Spleen (tissue), 11 donors: ENCODE data around the gene TXNDC15. TPM values are rescaled to one million over a fixed set of nuclear protein-coding genes. Genes with fewer than 3 reads are reported as not detected.

Source experiments
- DNase-seq: peaks from one replicate; pipeline ENCODE4 v3.0.0-alpha.2; 2020
- H3K27ac ChIP-seq, 8 donors: fragments of 200-600 bp; sonication (generic) in 7 of 8; 1 replicate in 4 of 8; 2 replicates in 4 of 8; pipeline versions ENCODE4 v1.5.0 to v1.8.0; 2016 to 2021; ENCODE audit warnings: inconsistent platforms in 4 of 8, mild to moderate bottlenecking in 4 of 8, moderate library complexity in 1 of 8
- H3K27me3 ChIP-seq, 7 donors: fragments of 200-600 bp; sonication (generic) in 6 of 7; replicated peaks in 1 of 7; 1 replicate in 4 of 7; 2 replicates in 3 of 7; pipeline versions ENCODE4 v1.5.0 to v1.8.0; 2016 to 2021; ENCODE audit warnings: inconsistent platforms in 3 of 7, mild to moderate bottlenecking in 1 of 7
- H3K36me3 ChIP-seq, 6 donors: fragments of 200-600 bp; sonication (generic) in 5 of 6; 1 replicate in 4 of 6; 2 replicates in 2 of 6; pipeline versions ENCODE4 v1.5.0 to v1.8.0; 2016 to 2021; ENCODE audit warnings: inconsistent platforms in 2 of 6
- H3K4me1 ChIP-seq, 6 donors: fragments of 200-600 bp; sonication (generic) in 5 of 6; 1 replicate in 3 of 6; 2 replicates in 3 of 6; pipeline versions ENCODE4 v1.5.0 to v1.8.0; 2016 to 2021; ENCODE audit warnings: inconsistent platforms in 3 of 6
- H3K4me3 ChIP-seq, 8 donors: fragments of 200-600 bp; sonication (generic) in 7 of 8; 1 replicate in 4 of 8; 2 replicates in 4 of 8; pipeline versions ENCODE4 v1.5.0 to v1.8.0; 2016 to 2021; ENCODE audit warnings: inconsistent platforms in 4 of 8, mild to moderate bottlenecking in 4 of 8, moderate library complexity in 2 of 8
- H3K9me3 ChIP-seq, 8 donors: fragments of 200-600 bp; sonication (generic) in 7 of 8; 1 replicate in 4 of 8; 2 replicates in 4 of 8; pipeline versions ENCODE4 v1.5.0 to v1.8.0; 2016 to 2021; ENCODE audit warnings: inconsistent platforms in 4 of 8
- CTCF ChIP-seq, 11 experiments: fragments of 200-600 bp in 7 of 11; fragments of 450-650 bp in 4 of 11; sonication (generic) in 4 of 11; IDR thresholded peaks in 8 of 11; conservative IDR thresholded peaks in 3 of 11; 1 replicate in 7 of 11; 2 replicates in 4 of 11; pipeline versions ENCODE4 v1.4.0 to v1.8.0; 2016 to 2021; ENCODE audit warnings: antibody characterized with exemption in 11 of 11, inconsistent platforms in 4 of 11, mild to moderate bottlenecking in 1 of 11
- POLR2A ChIP-seq, 3 donors: fragments of 450-650 bp; IDR thresholded peaks; one replicate each; pipeline ENCODE4 v1.5.1; 2017; ENCODE audit warnings: antibody characterized with exemption in 3 of 3, mild to moderate bottlenecking in 1 of 3
- POLR2AphosphoS5 ChIP-seq, 3 donors: sonication (generic); formaldehyde crosslinking; IDR thresholded peaks; one replicate each; pipeline ENCODE4 v1.5.1; 2017; ENCODE audit warnings: antibody characterized with exemption in 3 of 3
- WGBS, 5 donors: extraction: QIAGEN DNeasy Blood & Tissue Kit in 3 of 5; methylation state at CpG; one replicate each; pipeline versions ENCODE4 v1.1.5 to v1.1.7; 2013 to 2018; 5-methylcytosine and 5-hydroxymethylcytosine counted together
- intact Hi-C: fragments of 100-400 bp; cut with DNase I; formaldehyde crosslinking; loops from one replicate; pipeline ENCODE4 v1.15.0; 2023; ENCODE audit warnings: low total_unique reads
- polyA plus RNA-seq, 3 donors: library from polyadenylated mRNA; stranded (reverse); fragments of 200-250 nt; gene quantifications; one replicate each; pipeline ENCODE4 v1.2.1, GENCODE V29; 2013
- total RNA-seq, 7 donors: library from RNA; depleted of rRNA in 3 of 7; stranded (reverse); fragments of >200 nt in 3 of 7; fragmentation: NEBNext Ultra II Directional in 4 of 7; extraction: Animal tissue kit (Norgen Biotek cat#: 25700) in 4 of 7; gene quantifications; one replicate each; pipeline versions ENCODE4 v1.1.0 to v1.2.1, GENCODE V29; 2016 to 2021
- donor health status: healthy with polysubstance abuse.
- donor health status: DM: no; HTN: no; CAD: no; lungs with moderate emphysema.
- donor health status: DM: no; HTN: no; CAD: no.
- donor health status: Bipolar disorder and iron deficiency.
- donor health status: healthy.
- donor health status: DM: no; HTN: no; CAD: no.
- donor health status: DM: yes; HTN: yes; CAD: no.

Gene TXNDC15
- total and polyA plus RNA-seq, 10 donors: 37.4 to 109 (median 58.0) TPM

GRCh38 chr5:134889335-134889734 is 15.2 kb downstream of the TXNDC15 start:
- WGBS, 5 donors: 95 to 97% (median 96%) methylated on average over 8 of the region's 8 CpGs
- H3K27me3 ChIP-seq: no peaks in the 10 kb centered on the region
- intact Hi-C loops: no loop called here

GRCh38 chr5:134891473-134891872 is 17.3 kb downstream of the TXNDC15 start:
- Histone ChIP-seq H3K4me1 (no peaks in the 10 kb centered on the region), H3K4me3 (no peak overlapping the region), H3K27ac (no peak overlapping the region), H3K36me3 (peaks cover 0 to 96% (median 37%) of the 10 kb centered on the region in 6 donors), H3K27me3 (no peaks in the 10 kb centered on the region), H3K9me3 (no peaks in the 10 kb centered on the region)
- intact Hi-C loops: no loop called here
- DNase-seq: no peak
- TF ChIP-seq CTCF (IDR thresholded peaks at IDR 0.05 in 8 of 11, conservative IDR thresholded peaks at IDR 0.05 in 3 of 11): no peak
- no peak for TF ChIP-seq POLR2AphosphoS5 (IDR thresholded peaks at IDR 0.05)
- TF ChIP-seq POLR2A (IDR thresholded peaks at IDR 0.05): no peak
- 100% methylated on average over 1 of the region's 1 CpG for WGBS, 5 donors

More at GRCh38 chr5:134889335-134889734, 15.2 kb downstream of the TXNDC15 start:
- Histone ChIP-seq H3K27ac (no peak overlapping the region), H3K36me3 (peaks cover 0 to 78% (median 31%) of the 10 kb centered on the region in 6 donors), H3K4me3 (no peak overlapping the region), H3K4me1 (no peaks in the 10 kb centered on the region), H3K9me3 (no peaks in the 10 kb centered on the region)
- TF ChIP-seq POLR2A (IDR thresholded peaks at IDR 0.05) (no peak), CTCF (IDR thresholded peaks at IDR 0.05 in 8 of 11, conservative IDR thresholded peaks at IDR 0.05 in 3 of 11) (no peak), POLR2AphosphoS5 (IDR thresholded peaks at IDR 0.05) (no peak)
- DNase-seq: no peak

GRCh38 chr5:134892282-134892681 is 18.1 kb downstream of the TXNDC15 start:
- no peak overlapping the region for H3K4me3 ChIP-seq
- intact Hi-C loops: no loop called here
- H3K27me3 ChIP-seq: no peaks in the 10 kb centered on the region
- H3K36me3 ChIP-seq: peaks cover 0 to 98% (median 43%) of the 10 kb centered on the region in 6 donors
- H3K27ac ChIP-seq: no peak overlapping the region
- no peak for DNase-seq
- H3K9me3 ChIP-seq: no peaks in the 10 kb centered on the region
- 89 to 91% (median 90%) methylated on average over 3 of the region's 3 CpGs for WGBS, 5 donors
- H3K4me1 ChIP-seq: no peaks in the 10 kb centered on the region
- TF ChIP-seq POLR2AphosphoS5 (IDR thresholded peaks at IDR 0.05) (no peak), CTCF (IDR thresholded peaks at IDR 0.05 in 8 of 11, conservative IDR thresholded peaks at IDR 0.05 in 3 of 11) (no peak), POLR2A (IDR thresholded peaks at IDR 0.05) (no peak)

- Histone ChIP-seq H3K27ac (no peak overlapping the region), H3K4me1 (no peaks in the 10 kb centered on the region), H3K36me3 (peaks cover 0 to 98% (median 44%) of the 10 kb centered on the region in 6 donors), H3K27me3 (no peaks in the 10 kb centered on the region), H3K4me3 (no peak overlapping the region), H3K9me3 (no peaks in the 10 kb centered on the region)
- no peak for TF ChIP-seq POLR2AphosphoS5 (IDR thresholded peaks at IDR 0.05)
- no peak for TF ChIP-seq CTCF (IDR thresholded peaks at IDR 0.05 in 8 of 11, conservative IDR thresholded peaks at IDR 0.05 in 3 of 11)
- no peak for TF ChIP-seq POLR2A (IDR thresholded peaks at IDR 0.05)
- no peak for DNase-seq
- WGBS, 5 donors: 90 to 93% (median 92%) methylated on average over 2 of the region's 2 CpGs
- intact Hi-C loops: no loop called here
Measured at GRCh38 chr5:134892926-134893325, 18.8 kb downstream of the TXNDC15 start.
